T-cell (primary cell): ENCODE measurements around the gene KCNJ12. TPM values are rescaled to one million over a fixed set of nuclear protein-coding genes. Genes with fewer than 3 reads are reported as not detected.
"Not testable (repeated sequence)": the region's sequence is repeated elsewhere in the genome, so short reads cannot be mapped to it uniquely, and the experiment has no call there.

Experiments used
- ATAC-seq, 4 experiments: fragments of 200-7000 bp in 3 of 4; fragments of 150-1000 bp in 1 of 4; cut with Tn5 transposase; replicated peaks in 1 of 4; 1 replicate in 3 of 4; 2 replicates in 1 of 4; pipeline ENCODE4 v1.10.0; 2021; ENCODE audit warnings: moderate library complexity in 3 of 4, mild to moderate bottlenecking in 2 of 4, moderate number of reproducible peaks in 1 of 4
- CTCF ChIA-PET, 2 donors: fragments of 300-600 bp; sonication (Branson Sonifier 250); formaldehyde crosslinking; loops; one replicate each; lab custom pipeline; 2022; ENCODE audit warnings: antibody characterized with exemption in 2 of 2; lab: Charles Lee
- POLR2A ChIA-PET, 2 donors: fragments of 300-600 bp; sonication (Branson Sonifier 250); formaldehyde crosslinking; loops; one replicate each; lab custom pipeline; 2022; ENCODE audit warnings: antibody characterized with exemption in 2 of 2; lab: Charles Lee
- DNase-seq, 35 experiments: peaks; one replicate each; pipeline versions ENCODE4 v3.0.0 to v3.0.0-alpha.2; 2013 to 2023
- H3K27ac ChIP-seq: one replicate; pipeline ENCODE4 v1.5.1; 2013; ENCODE audit warnings: low read length
- H3K27me3 ChIP-seq, 2 experiments: replicated peaks in 1 of 2; 1 replicate in 1 of 2; 2 replicates in 1 of 2; pipeline versions ENCODE4 v1.6.1 to v1.7.0; 2013; ENCODE audit warnings: low read length in 1 of 2, mixed read lengths in 1 of 2; ENCODE audit not compliant: control insufficient read depth in 2 of 2, insufficient read depth in 2 of 2; ENCODE audit errors: extremely low read depth in 1 of 2
- H3K36me3 ChIP-seq, 2 donors: 1 replicate in 1 of 2; 2 replicates in 1 of 2; pipeline versions ENCODE4 v1.6.1 to v1.7.0; 2013; ENCODE audit warnings: low read length in 1 of 2; ENCODE audit not compliant: control insufficient read depth in 2 of 2, insufficient read depth in 1 of 2; ENCODE audit errors: extremely low read depth in 1 of 2
- H3K4me1 ChIP-seq, 2 experiments: 1 replicate in 1 of 2; 2 replicates in 1 of 2; pipeline versions ENCODE4 v1.6.1 to v1.7.0; 2013; ENCODE audit warnings: low read length in 2 of 2, mixed read lengths in 1 of 2; ENCODE audit not compliant: insufficient read depth in 2 of 2, control insufficient read depth in 1 of 2; ENCODE audit errors: extremely low read depth in 1 of 2
- H3K4me3 ChIP-seq, 2 donors: 1 replicate in 1 of 2; 2 replicates in 1 of 2; pipeline versions ENCODE4 v1.5.1 to v1.7.0; 2013; ENCODE audit warnings: mild to moderate bottlenecking in 2 of 2, low read length in 1 of 2, moderate library complexity in 1 of 2; ENCODE audit not compliant: control insufficient read depth in 1 of 2; ENCODE audit errors: extremely low read depth in 1 of 2
- H3K9me3 ChIP-seq: 2 replicates; pipeline ENCODE4 v1.7.0; 2013
- H3K27ac Mint-ChIP-seq, 2 donors: one replicate each; pipeline ENCODE4 v1.8.0; 2020 to 2021; ENCODE audit warnings: mild to moderate bottlenecking in 2 of 2, mixed read lengths in 2 of 2
- H3K27me3 Mint-ChIP-seq, 2 donors: one replicate each; pipeline ENCODE4 v1.8.0; 2021 to 2022; ENCODE audit warnings: mixed read lengths in 2 of 2
- H3K36me3 Mint-ChIP-seq: one replicate; pipeline ENCODE4 v1.8.0; 2021; ENCODE audit warnings: mixed read lengths
- H3K4me1 Mint-ChIP-seq, 3 donors: one replicate each; pipeline ENCODE4 v1.8.0; 2020 to 2022; ENCODE audit warnings: mixed read lengths in 3 of 3, mild to moderate bottlenecking in 1 of 3
- H3K4me3 Mint-ChIP-seq, 3 donors: one replicate each; pipeline ENCODE4 v1.8.0; 2020 to 2022; ENCODE audit warnings: mild to moderate bottlenecking in 3 of 3, mixed read lengths in 3 of 3, moderate library complexity in 3 of 3
- H3K9me3 Mint-ChIP-seq, 3 donors: one replicate each; pipeline ENCODE4 v1.8.0; 2020 to 2022; ENCODE audit warnings: mixed read lengths in 3 of 3
- WGBS: methylation state at CpG from one replicate; pipeline ENCODE4 v1.1.5; 2013; ENCODE audit warnings: missing lambda C conversion rate; ENCODE audit not compliant: insufficient coverage; 5-methylcytosine and 5-hydroxymethylcytosine counted together
- total RNA-seq, 35 experiments: library from RNA in 6 of 35; stranded (reverse) in 6 of 35; fragments of 120-200 nt in 1 of 35; gene quantifications; one replicate each; pipeline versions ENCODE4 v1.2.1 to v1.2.4 and lab custom pipeline; 2013 to 2026

The KCNJ12 gene
- total RNA-seq, 5 donors from 2014 or later (not counting 1 experiment from before 2014, with no cell fraction given), result 0.03 to 0.23 (median 0.10) TPM

GRCh38 chr17:21404106-21404505 is 27.9 kb downstream of the KCNJ12 start:
- H3K27me3 ChIP-seq, H3K4me1 Mint-ChIP-seq, H3K9me3 Mint-ChIP-seq, H3K4me3 ChIP-seq, DNase-seq, H3K27ac Mint-ChIP-seq, H3K4me3 Mint-ChIP-seq, H3K36me3 ChIP-seq, H3K4me1 ChIP-seq, ATAC-seq, H3K27ac ChIP-seq, CTCF ChIA-PET, POLR2A ChIA-PET, H3K9me3 ChIP-seq, H3K27me3 Mint-ChIP-seq, H3K36me3 Mint-ChIP-seq: not testable (repeated sequence)
- WGBS, result 85% methylated on average over 4 of the region's 8 CpGs

- 74% methylated on average over 4 of the region's 6 CpGs for WGBS
- POLR2A ChIA-PET, result not testable (repeated sequence)
Observed at GRCh38 chr17:21404539-21404938, 28.4 kb downstream of the KCNJ12 start.

GRCh38 chr17:21404956-21405731 is 29.0 kb downstream of the KCNJ12 start:
- H3K4me1 Mint-ChIP-seq, H3K27ac Mint-ChIP-seq, H3K27me3 Mint-ChIP-seq, H3K27ac ChIP-seq, ATAC-seq, CTCF ChIA-PET, H3K9me3 ChIP-seq, H3K4me3 ChIP-seq, H3K9me3 Mint-ChIP-seq, H3K4me3 Mint-ChIP-seq, H3K36me3 Mint-ChIP-seq, H3K4me1 ChIP-seq, H3K27me3 ChIP-seq, DNase-seq, H3K36me3 ChIP-seq, POLR2A ChIA-PET: not testable (repeated sequence)
- 65% methylated on average over 10 of the region's 26 CpGs for WGBS

More at GRCh38 chr17:21404539-21404938, 28.4 kb downstream of the KCNJ12 start:
- H3K27me3 ChIP-seq, H3K27ac ChIP-seq, H3K9me3 ChIP-seq, H3K4me3 Mint-ChIP-seq, H3K4me1 ChIP-seq, H3K27me3 Mint-ChIP-seq, H3K27ac Mint-ChIP-seq, H3K36me3 Mint-ChIP-seq, H3K36me3 ChIP-seq, CTCF ChIA-PET, H3K4me3 ChIP-seq, DNase-seq, H3K4me1 Mint-ChIP-seq, H3K9me3 Mint-ChIP-seq, ATAC-seq: not testable (repeated sequence)

GRCh38 chr17:21405904-21406400 is 29.8 kb downstream of the KCNJ12 start:
- H3K36me3 ChIP-seq, H3K36me3 Mint-ChIP-seq, CTCF ChIA-PET, H3K4me3 ChIP-seq, H3K27me3 ChIP-seq, DNase-seq, H3K27me3 Mint-ChIP-seq, H3K4me1 Mint-ChIP-seq, H3K4me3 Mint-ChIP-seq, H3K27ac Mint-ChIP-seq, H3K9me3 ChIP-seq, H3K27ac ChIP-seq, H3K9me3 Mint-ChIP-seq, ATAC-seq, H3K4me1 ChIP-seq, POLR2A ChIA-PET: not testable (repeated sequence)
- 81% methylated on average over 3 of the region's 7 CpGs for WGBS

GRCh38 chr17:21406616-21407404 is 30.7 kb downstream of the KCNJ12 start:
- H3K27me3 Mint-ChIP-seq, ATAC-seq, POLR2A ChIA-PET, H3K9me3 Mint-ChIP-seq, H3K4me1 Mint-ChIP-seq, H3K4me3 Mint-ChIP-seq, H3K9me3 ChIP-seq, H3K4me1 ChIP-seq, DNase-seq, H3K36me3 ChIP-seq, H3K4me3 ChIP-seq, H3K27ac Mint-ChIP-seq, H3K36me3 Mint-ChIP-seq, H3K27me3 ChIP-seq, CTCF ChIA-PET, H3K27ac ChIP-seq: not testable (repeated sequence)
- WGBS, result 58% methylated on average over 2 of the region's 5 CpGs

- H3K27ac ChIP-seq, H3K9me3 ChIP-seq, ATAC-seq, H3K9me3 Mint-ChIP-seq, H3K4me3 Mint-ChIP-seq, H3K4me3 ChIP-seq, H3K27me3 Mint-ChIP-seq, H3K4me1 ChIP-seq, H3K27ac Mint-ChIP-seq, H3K4me1 Mint-ChIP-seq, H3K36me3 Mint-ChIP-seq, POLR2A ChIA-PET, CTCF ChIA-PET, H3K36me3 ChIP-seq, H3K27me3 ChIP-seq, DNase-seq: not testable (repeated sequence)
- WGBS, result no CpG with 5 or more reads among the region's 1 CpG
Observed at GRCh38 chr17:21407752-21408151, 31.6 kb downstream of the KCNJ12 start.
